GM19035 (cell line): ENCODE measurements around the gene NUP160.
"Not testable (repeated sequence)": the region's sequence is repeated elsewhere in the genome, so short reads cannot be mapped to it uniquely, and the experiment has no call there.

Experiments
- ATAC-seq: cut with Tn5 transposase; IDR thresholded peaks from one replicate; pipeline ENCODE4 v1.9.1; 2021; ENCODE audit not compliant: unreplicated experiment

Gene NUP160

GRCh38 chr11:47791774-47792430 is 56.2 kb downstream of the NUP160 start:
- ATAC-seq, result no peak

- ATAC-seq, result not testable (repeated sequence)
These were observed 58.1 kb downstream of the NUP160 start for GRCh38 chr11:47790017-47790416.

- ATAC-seq, result no peak
These were observed 60.0 kb downstream of the NUP160 start for GRCh38 chr11:47788181-47788580.

DNA sequence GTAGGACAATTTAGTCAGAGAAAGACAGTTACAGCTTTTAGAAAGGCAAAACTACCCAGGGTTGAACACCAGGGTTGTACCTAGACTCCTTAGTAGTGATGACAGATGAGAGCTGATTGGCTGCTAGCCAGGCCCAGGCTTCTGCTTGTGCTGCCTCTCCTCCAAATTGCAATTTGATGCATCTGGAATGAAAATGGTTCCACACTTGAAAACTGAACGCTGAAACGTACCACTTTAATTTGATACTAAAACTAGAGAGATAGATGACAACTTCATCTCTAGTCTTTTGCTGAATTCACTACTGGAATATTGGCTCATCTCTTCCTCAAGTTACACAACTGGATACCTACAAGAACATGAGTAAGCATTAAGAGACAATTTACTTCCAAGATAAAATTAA is 61.8 kb downstream of the NUP160 start:
- ATAC-seq, result no peak

DNA sequence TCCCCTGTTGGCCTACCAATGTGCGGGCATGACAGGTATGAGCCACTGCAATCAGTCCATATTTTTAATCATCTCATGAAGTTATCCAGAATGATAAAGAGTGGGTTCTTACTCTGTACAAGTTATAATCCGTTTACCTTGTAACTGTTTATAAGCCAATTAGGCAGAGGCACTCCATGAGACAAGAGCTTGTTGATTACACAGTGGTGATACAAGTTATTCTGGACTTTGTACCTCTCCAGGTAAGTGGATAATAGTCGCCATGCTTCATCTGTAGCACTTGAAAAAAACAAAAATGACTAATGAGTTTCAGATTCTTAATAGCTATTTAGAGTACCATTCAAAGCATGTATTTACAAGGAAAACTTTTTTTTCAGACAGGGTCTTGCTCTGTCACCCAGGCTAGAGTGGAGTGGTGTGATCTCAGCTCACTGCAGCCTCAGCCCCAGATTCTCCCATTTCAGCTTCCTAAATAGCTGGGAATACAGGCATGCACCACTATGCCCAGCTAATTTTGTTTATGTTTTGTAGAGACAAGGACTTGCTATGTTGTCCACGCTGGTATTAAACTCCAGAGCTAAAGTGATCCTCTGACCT is 63.3 kb downstream of the NUP160 start:
- ATAC-seq, result no peak

- ATAC-seq, result no peak
These were observed 65.0 kb downstream of the NUP160 start for GRCh38 chr11:47783087-47783610.

DNA sequence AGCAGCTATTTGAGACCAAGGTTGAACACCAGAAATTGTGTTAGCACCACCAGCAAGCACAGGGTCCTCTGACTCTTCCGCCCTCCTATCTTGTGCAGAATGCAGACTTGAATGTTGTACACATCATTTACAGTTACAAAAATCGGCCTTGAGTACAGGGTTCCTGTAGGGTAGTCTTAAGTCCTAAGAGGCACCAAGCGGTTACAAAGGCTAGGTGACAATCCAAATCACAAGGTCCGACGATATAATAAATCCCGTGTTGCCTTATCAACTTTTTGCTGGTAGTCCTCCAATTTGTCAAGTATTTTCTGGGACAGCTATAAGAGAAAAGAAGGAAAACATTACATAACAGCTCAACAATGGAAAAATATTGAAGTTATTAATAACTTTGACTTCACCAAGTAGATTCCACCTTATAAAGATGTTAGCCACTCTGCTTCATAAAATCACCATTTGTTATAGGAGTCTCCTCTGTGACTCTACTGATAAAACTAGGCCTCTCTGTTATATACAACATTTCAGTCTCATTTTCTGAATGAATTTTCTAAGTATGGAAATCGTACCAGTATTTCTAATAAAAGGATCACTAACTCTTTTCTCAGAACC is 69.2 kb downstream of the NUP160 start:
- no peak for ATAC-seq

DNA sequence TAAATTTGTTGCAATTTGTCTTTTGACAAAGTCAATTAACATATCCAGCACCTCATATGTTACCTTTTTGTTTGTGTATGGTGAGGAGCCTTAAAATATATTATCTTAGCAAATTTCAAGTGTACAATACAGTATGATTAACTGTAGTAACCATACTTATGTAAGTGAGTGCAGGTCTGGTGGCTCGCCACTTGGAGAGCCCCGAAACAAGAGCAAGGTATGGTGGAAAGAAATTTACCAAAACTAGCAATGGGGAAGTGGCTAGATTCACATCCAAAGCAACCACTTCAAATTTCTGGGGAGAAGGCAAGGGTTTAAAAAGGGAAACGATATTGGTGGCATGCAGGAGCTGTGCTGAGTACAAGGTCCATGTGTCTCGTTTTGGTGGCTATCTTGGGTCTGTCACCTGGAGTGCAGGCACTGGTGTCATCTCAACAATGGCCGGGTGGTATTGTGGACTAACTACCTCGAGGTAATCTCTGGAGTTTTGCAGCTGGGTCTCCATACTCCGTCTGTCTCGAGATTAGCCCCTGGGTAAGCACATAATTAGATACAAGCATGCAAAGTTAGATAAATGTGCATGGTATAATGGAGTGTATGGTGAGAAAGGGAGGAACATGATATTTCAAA is 72.8 kb downstream of the NUP160 start:
- no peak for ATAC-seq

DNA sequence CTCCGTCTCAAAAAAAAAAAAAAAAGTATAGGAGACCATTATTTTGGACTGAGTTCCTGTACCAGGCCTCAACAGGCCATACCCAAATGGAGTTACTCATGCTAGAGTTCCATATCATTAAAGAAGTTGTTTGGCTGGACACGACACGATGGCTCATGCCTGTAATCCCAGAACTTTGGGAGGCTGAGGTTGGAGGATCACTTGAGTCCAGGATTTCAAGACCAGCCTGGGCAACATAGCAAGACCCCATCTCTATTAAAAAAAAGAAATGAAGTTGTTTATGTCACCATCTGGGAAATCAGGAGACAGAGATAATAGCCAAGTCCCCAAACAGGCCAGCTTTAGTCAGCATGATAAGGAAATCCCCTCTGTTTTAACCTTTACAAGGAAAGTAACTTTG is 74.3 kb downstream of the NUP160 start:
- ATAC-seq, result no peak

GRCh38 chr11:47769556-47769955 is 78.6 kb downstream of the NUP160 start:
- not testable (repeated sequence) for ATAC-seq

- ATAC-seq, result no peak
These were observed 80.0 kb downstream of the NUP160 start for GRCh38 chr11:47768101-47768612.

- ATAC-seq, result peak; percentile 33
These were observed 81.5 kb downstream of the NUP160 start for GRCh38 chr11:47766509-47767227.

DNA sequence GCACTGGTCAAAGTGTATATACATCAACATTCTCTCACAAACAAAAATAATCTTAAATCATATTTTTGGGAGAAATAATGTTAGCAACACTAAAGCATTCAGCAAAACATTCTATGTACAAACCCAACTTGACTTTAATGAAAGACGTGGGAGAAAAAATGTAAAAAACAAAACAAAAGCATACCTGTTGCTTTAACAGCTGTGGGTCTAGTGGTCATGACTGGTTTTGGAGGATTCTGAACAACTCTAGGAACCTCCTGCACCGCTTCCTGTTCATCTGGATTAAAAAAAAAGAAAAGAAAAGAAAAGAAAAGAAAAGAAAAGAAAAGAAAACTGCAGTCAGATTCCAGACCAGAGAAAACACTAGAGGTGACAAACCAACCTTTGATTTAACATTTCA is 83.1 kb downstream of the NUP160 start:
- ATAC-seq, result no peak

DNA sequence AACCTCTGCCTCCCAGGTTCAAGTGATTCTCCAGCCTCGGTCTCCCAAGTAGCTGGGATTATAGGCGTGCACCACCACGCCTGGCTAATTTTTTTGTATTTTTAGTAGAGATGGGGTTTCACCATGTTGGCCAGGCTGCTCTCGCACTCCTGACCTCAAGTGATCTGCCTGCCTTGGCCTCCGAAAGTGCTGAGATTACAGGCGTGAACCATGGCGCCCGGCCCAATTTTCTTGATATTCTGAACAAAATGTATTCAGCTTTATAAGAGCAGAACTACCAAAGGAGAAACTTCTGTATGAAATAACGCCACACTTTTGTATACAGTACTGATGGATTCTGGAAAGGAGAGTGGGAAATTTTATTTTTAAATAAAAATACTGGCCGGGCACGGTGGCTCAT is 88.9 kb downstream of the NUP160 start:
- not testable (repeated sequence) for ATAC-seq

GRCh38 chr11:47756208-47756607 is 91.9 kb downstream of the NUP160 start:
- ATAC-seq, result no peak

- ATAC-seq, result no peak
These were observed 97.4 kb downstream of the NUP160 start for GRCh38 chr11:47750725-47751124.

- ATAC-seq, result not testable (repeated sequence)
These were observed 105.7 kb downstream of the NUP160 start for GRCh38 chr11:47742494-47742893.

DNA sequence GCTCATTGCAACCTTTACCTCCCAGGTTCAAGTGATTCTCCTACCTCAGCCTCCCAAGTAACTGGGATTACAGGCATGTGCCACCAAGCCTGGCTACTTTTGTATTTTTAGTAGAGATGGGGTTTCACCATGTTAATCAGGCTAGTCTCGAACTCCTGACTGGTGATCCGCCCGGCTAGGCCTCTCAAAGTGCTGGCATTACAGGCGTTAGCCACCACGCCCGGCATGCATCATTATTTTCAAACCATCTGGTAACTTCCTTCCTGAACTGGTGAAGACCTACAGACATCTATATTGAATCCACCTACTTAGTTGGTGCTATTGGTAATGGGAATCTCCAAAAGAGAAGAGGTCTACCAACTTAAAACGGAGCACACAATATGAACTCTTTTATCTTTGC is 110.3 kb downstream of the NUP160 start:
- ATAC-seq, result not testable (repeated sequence)

DNA sequence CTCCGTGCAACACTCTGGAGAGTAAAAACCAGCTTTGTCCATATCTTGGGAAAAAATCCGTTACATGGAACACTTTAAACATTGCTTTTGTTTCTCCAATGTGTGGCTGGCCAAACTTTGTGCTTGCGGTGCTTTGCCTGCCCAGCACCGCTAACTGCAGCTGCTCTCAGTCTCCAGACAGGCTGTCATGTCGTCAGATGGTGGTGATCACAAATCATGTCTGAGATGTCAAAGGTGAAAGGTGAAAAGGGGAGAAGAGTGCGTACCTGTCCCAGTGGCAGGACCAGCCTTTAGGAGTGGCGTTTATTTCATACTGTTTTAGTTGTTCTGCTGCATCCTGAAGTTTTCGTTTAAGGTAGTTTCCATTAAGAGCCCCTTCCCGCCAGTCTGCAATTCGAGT is 115.9 kb downstream of the NUP160 start:
- ATAC-seq, result no peak

DNA sequence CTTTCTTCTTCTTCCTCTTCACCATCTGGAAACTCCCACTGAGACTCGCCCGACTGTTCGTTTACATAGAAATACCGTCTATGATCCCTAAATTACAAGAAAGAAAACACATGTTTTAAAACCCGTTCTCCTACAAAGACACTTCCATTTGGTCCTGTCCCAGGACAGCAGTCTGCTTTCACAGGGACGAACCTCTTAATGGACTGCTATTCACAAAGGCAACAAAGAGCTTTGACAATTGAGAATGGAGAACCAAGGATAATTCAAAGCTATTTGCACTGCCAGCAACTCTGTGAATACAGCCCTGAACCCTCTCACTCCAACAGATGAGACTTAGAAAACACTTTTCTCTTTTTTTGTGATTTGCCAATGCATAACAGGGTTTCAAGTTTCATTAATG is 116.7 kb downstream of the NUP160 start:
- no peak for ATAC-seq
